Panc1 (cell line): ENCODE results near the gene THEM5.

Experiments used
- CTCF ChIP-seq: fragments of 450-650 bp; IDR thresholded peaks from 2 replicates; pipeline ENCODE4 v1.5.1; 2017; ENCODE audit warnings: mild to moderate bottlenecking
- REST ChIP-seq, 2 experiments: IDR thresholded peaks; 2 replicates each; pipeline ENCODE4 v1.6.1; 2011 to 2012; ENCODE audit warnings: low read depth in 2 of 2, control low read depth in 1 of 2, low read length in 1 of 2, mild to moderate bottlenecking in 1 of 2, moderate library complexity in 1 of 2; ENCODE audit not compliant: insufficient read depth in 1 of 2
- TCF7L2 ChIP-seq: IDR thresholded peaks from 2 replicates; pipeline ENCODE4 v1.6.1; 2011; ENCODE audit warnings: mild to moderate bottlenecking, low read depth, low read length, inconsistent platforms

- TF ChIP-seq CTCF (no peak), REST (IDR thresholded peaks at IDR 0.05; ENCODE audit: insufficient read depth in 1 of 2, low read depth in 2 of 2, low read length in 1 of 2) (no peak), TCF7L2 (no peak)
These were observed 38.7 kb upstream of the THEM5 start for GRCh38 chr1:151892190-151892589.
